HG03097 (cell line): ENCODE measurements around the gene PLA2G4E.
A peak's percentile ranks its signal among the peaks of the same experiment; 100 is the strongest.

ENCODE experiments used
- ATAC-seq: cut with Tn5 transposase; IDR thresholded peaks from one replicate; pipeline ENCODE4 v1.9.1; 2021; ENCODE audit not compliant: unreplicated experiment, low FRiP score

PLA2G4E gene

DNA sequence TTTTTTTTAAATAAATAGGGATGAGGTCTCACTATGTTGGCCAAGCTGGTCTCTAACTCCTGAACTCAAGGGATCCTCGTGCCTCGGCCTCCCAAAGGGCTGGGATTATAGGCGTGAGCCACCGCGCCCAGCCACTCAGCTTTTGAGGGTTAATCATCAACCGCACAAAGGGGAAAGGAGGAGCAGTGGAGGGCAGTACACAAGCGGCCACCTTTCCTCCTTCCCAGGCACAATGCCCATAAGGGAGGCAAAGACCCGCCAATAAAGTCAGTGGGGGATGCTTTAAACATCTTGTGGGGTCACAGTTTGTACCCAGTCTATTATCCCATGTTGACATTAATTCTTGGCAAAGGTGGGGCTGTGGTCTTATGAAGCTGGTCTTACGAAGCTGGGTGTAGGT, 80.9 kb downstream of the PLA2G4E start:
- no peak for ATAC-seq

DNA sequence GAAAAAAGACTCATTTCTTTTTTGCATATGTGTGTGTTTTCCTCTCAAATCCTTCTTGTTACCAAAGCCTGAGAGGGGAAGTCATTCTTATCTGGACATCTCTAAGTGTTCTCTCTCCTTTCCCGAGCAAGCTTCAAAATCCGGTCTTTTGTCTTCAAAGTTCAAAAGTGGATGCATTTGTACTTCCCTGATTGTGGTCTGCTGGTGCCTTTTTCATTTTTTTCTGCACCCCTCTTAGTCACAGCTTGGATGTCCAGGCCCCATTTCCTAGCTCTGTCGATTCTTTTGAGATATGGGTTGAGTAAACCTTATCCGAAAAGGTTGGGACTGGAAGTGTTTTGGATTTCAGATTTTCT, 83.3 kb downstream of the PLA2G4E start:
- ATAC-seq = no peak

DNA sequence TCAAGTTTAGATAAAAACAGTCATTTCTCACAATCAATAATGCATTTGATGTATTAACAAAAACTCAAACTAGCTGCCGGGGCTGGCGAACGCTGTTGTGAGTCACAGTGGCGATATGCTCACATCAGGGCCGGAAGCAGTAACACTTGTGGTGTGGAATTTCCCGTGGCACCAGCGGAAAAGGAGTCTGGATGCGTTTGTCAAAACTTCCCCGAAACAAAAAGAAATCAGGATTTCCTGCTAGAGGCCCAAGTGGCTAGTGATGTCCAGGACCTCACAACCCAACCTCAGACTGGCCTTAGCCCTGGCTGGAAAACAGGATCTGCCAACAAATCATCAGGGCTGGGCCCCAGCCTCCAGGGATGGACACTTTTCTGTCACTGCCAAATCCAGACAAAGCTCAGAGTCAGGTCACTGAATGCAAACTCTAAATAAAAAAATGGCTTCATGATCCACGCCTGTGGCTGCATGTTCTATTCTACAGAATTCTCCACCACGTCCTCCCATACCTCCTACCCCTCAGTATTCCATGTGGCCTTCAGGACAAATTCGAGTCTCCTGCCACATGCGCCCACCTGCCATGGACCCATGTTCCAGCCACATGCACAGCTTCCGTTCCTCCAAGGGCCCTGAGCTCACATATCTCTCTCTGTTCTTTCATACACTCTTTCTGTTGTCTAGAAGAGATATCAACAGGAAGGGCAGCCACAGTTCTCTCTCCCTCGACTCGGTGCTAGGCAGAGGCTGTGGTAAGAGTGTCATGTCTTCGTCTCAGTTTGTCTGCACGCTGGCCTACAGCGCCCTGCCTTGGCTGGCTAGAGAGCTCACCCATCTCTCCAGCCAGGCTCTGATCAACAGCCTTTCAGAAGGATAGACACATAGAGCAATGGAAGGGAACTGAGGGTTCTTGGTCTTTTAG, 83.9 kb downstream of the PLA2G4E start:
- ATAC-seq = peak; percentile 50

- no peak for ATAC-seq
Observed at GRCh38 chr15:41936155-41936554, 84.7 kb downstream of the PLA2G4E start.

GRCh38 chr15:41935566-41936020, 85.2 kb downstream of the PLA2G4E start:
- ATAC-seq = no peak

DNA sequence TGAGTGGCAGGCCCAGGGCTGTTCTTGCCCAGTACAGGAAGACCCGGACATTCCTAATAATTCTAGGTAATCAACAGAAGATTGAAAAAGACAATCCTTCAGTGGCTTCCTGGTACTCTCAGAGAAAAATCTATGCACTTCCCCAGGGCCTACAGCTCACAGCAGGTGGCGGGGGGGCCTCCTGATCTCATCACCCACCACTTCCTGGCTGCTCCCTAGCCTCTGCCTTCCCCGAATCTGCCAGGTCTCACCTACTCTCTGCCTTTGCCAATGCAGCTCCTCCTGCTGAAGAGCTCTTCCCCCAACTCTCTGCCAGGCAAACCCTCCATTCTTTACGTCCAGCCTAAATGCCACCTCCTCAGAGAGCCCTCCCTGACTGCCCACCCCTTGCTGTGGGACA, 86.0 kb downstream of the PLA2G4E start:
- no peak for ATAC-seq

DNA sequence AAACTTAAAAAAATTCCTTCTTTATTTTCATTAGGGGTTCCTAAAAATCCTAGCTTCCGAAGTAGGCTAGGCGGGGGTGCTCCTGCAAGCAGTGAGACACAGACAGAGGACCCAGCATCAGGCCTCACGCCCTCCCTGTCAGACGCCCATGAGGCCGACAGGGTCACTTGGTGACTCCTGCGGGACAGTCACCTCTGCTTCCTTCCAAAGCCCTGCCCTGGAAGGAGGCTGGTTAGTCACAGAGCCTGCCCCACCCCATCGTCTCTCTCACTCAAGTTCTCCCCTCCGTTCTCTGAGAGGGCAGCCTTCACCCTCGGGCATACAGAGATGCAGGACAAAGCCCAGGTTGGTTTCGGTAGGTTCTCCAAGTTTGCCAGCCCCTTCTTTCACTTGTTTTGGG, 87.1 kb downstream of the PLA2G4E start:
- no peak for ATAC-seq

DNA sequence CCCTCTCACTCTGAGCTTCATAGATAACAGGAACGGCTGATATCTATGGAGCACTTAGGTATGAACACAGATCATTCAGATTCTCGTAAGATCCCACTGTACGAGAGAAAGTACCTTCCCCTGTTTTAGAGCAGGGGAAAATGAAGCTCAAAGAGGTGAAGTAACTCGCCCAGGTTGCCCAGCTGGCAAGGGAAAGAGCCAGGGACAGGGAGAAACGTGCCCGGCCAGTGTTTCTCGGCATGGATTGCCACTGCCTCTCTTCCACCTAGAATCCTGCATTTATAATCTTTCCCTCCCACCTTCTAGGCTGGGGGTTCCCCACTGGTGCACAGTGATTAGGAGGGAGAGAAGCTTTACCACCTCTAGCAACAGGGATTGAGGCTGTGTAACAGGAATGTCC, 87.5 kb downstream of the PLA2G4E start:
- ATAC-seq = no peak

- ATAC-seq = no peak
Observed at GRCh38 chr15:41932511-41933289, 88.1 kb downstream of the PLA2G4E start.

DNA sequence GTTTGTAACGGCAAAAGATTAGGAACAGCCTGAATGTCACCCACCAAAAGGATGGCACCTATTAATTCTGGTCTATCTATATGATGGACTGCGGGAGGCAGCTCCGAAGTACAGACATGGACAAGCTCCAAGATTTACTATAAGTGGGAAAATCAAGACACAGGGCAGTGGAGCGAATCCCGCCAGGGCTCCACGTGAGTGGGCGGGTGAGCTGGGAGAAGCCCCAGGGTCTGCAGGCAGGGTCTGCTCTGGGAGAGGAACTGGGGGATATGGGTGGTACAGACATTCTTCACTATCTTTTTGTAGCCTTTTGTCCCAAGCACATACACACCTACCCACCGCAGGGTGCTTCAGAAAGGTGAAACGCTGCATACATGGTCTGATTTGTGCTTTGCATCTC, 88.7 kb downstream of the PLA2G4E start:
- ATAC-seq = no peak
